PFSK-1 (cell line): ENCODE measurements around the gene CHD6.

Experiments used
- FOXP2 ChIP-seq: optimal IDR thresholded peaks from 2 replicates; pipeline ENCODE3; 2011; ENCODE audit warnings: borderline replicate concordance, control low read depth, inconsistent platforms; ENCODE audit not compliant: insufficient read depth; ENCODE audit errors: extremely low read length, extremely low read depth
- POLR2AphosphoS5 ChIP-seq: IDR thresholded peaks from 2 replicates; pipeline ENCODE4 v1.6.1; 2012; ENCODE audit warnings: low read depth, mild to moderate bottlenecking, control low read depth, low read length, moderate library complexity
- REST ChIP-seq, 2 experiments: IDR thresholded peaks; 2 replicates each; pipeline versions ENCODE4 v1.6.1 to v1.8.0; 2011 to 2012; ENCODE audit warnings: low read depth in 2 of 2, low read length in 2 of 2, control low read depth in 1 of 2, inconsistent platforms in 1 of 2, mild to moderate bottlenecking in 1 of 2, moderate library complexity in 1 of 2; ENCODE audit not compliant: insufficient read depth in 1 of 2
- SIN3A ChIP-seq: IDR thresholded peaks from 2 replicates; pipeline ENCODE4 v1.6.1; 2012; ENCODE audit warnings: mild to moderate bottlenecking, low read length, moderate library complexity, borderline replicate concordance; ENCODE audit not compliant: insufficient read depth
- TAF1 ChIP-seq: IDR thresholded peaks from 2 replicates; pipeline ENCODE4 v1.6.1; 2012; ENCODE audit warnings: low read length, control low read depth, borderline replicate concordance; ENCODE audit not compliant: insufficient read depth

CHD6 gene

DNA sequence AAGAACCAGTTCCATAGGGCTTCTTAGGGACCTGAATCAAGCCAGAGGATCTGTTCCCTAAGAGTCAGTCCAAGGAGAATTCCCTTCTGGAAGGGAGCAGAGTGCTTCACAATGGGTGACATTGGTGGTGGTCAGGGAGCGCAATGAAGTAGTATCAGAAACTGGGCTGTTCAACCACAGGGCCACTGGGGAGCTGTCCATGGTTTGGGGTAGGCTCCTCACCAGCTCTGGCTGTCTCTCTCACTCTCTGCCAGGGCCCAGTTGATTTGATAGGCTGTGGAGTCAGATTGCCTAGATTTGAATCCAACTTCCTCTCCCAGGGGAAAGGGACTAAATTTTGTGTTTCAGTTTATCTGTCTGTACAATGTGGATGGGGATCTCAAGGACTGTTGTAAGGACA is 36.7 kb upstream of the CHD6 start:
- TF ChIP-seq SIN3A: no peak
- peak; percentile 79 to 93 for TF ChIP-seq REST (IDR thresholded peaks at IDR 0.05; ENCODE audit: insufficient read depth in 1 of 2, low read depth in 2 of 2, low read length in 2 of 2)
- no peak for TF ChIP-seq TAF1

DNA sequence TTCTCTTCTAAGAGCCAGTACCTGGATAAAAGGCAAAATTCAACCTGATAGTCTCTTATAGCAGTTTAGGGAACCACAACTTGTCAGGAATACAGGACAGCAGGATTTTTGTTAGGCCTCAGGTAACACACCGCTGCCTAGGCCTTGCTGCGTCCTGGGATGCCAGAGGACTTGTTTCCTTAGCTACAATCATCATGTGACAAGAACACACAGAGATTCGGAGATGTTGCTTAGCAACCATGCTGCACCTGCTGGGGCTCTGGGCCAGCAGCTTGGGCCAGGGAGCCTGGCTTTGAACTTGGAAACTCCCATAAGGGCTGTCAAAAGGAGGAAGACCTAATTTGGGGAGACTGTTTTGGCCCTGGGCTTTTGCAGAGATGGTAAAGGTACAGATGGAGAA is 36.1 kb upstream of the CHD6 start:
- TF ChIP-seq SIN3A (no peak), POLR2AphosphoS5 (no peak), FOXP2 (no peak), TAF1 (no peak), REST (IDR thresholded peaks at IDR 0.05; ENCODE audit: insufficient read depth in 1 of 2, low read depth in 2 of 2, low read length in 2 of 2) (no peak)

- no peak for TF ChIP-seq FOXP2
- no peak for TF ChIP-seq REST (IDR thresholded peaks at IDR 0.05; ENCODE audit: insufficient read depth in 1 of 2, low read depth in 2 of 2, low read length in 2 of 2)
- TF ChIP-seq POLR2AphosphoS5: no peak
- TF ChIP-seq TAF1: no peak
- no peak for TF ChIP-seq SIN3A
Observed at GRCh38 chr20:41650231-41650948, 32.2 kb upstream of the CHD6 start.

- TF ChIP-seq SIN3A (no peak), REST (IDR thresholded peaks at IDR 0.05; ENCODE audit: insufficient read depth in 1 of 2, low read depth in 2 of 2, low read length in 2 of 2) (no peak), POLR2AphosphoS5 (no peak), FOXP2 (no peak), TAF1 (no peak)
Observed at GRCh38 chr20:41649489-41649888, 31.3 kb upstream of the CHD6 start.

- TF ChIP-seq REST (IDR thresholded peaks at IDR 0.05; ENCODE audit: insufficient read depth in 1 of 2, low read depth in 2 of 2, low read length in 2 of 2) (no peak), FOXP2 (no peak), TAF1 (no peak), SIN3A (no peak), POLR2AphosphoS5 (no peak)
Observed at GRCh38 chr20:41645372-41645771, 27.2 kb upstream of the CHD6 start.
